Mesenchymal stem cell (in vitro differentiated cells and primary cell): Measurements from ENCODE around the gene TACR2. TPM values are rescaled to one million over a fixed set of nuclear protein-coding genes. Genes with fewer than 3 reads are reported as not detected.
A peak's percentile ranks its signal among the peaks of the same experiment; 100 is the strongest.

Experiments used
- DNase-seq: peaks from one replicate; pipeline ENCODE4 v3.0.0-alpha.2; 2013
- H2AFZ ChIP-seq: one replicate; pipeline ENCODE4 v1.6.1; 2013; ENCODE audit warnings: low read depth, mild to moderate bottlenecking, control low read depth, inconsistent platforms, low read length, moderate library complexity
- H2AK5ac ChIP-seq: 2 replicates; pipeline ENCODE4 v1.6.1; 2013; ENCODE audit warnings: low read length, moderate library complexity, mild to moderate bottlenecking, inconsistent platforms; ENCODE audit not compliant: severe bottlenecking
- H2BK120ac ChIP-seq: one replicate; pipeline ENCODE4 v1.6.1; 2013; ENCODE audit warnings: low read depth, mild to moderate bottlenecking, inconsistent platforms, low read length, moderate library complexity
- H2BK12ac ChIP-seq, 2 experiments: one replicate each; pipeline ENCODE4 v1.6.1; 2013; ENCODE audit warnings: inconsistent platforms in 2 of 2, low read length in 2 of 2, mild to moderate bottlenecking in 2 of 2, moderate library complexity in 2 of 2, control low read depth in 1 of 2
- H2BK15ac ChIP-seq: one replicate; pipeline ENCODE4 v1.6.1; 2013; ENCODE audit warnings: mild to moderate bottlenecking, low read depth, inconsistent platforms; ENCODE audit not compliant: poor library complexity, severe bottlenecking
- H2BK5ac ChIP-seq: 2 replicates; pipeline ENCODE4 v1.6.1; 2013; ENCODE audit warnings: low read depth, mild to moderate bottlenecking, low read length, control low read depth, inconsistent platforms; ENCODE audit not compliant: poor library complexity, severe bottlenecking
- H3K14ac ChIP-seq, 2 experiments: one replicate each; pipeline ENCODE4 v1.6.1; 2013; ENCODE audit warnings: inconsistent platforms in 2 of 2, low read length in 2 of 2, control low read depth in 1 of 2, mild to moderate bottlenecking in 1 of 2, moderate library complexity in 1 of 2
- H3K18ac ChIP-seq, 2 experiments: one replicate each; pipeline ENCODE4 v1.6.1; 2013; ENCODE audit warnings: inconsistent platforms in 2 of 2, low read length in 2 of 2, control low read depth in 1 of 2, low read depth in 1 of 2, mild to moderate bottlenecking in 1 of 2
- H3K23ac ChIP-seq, 2 experiments: one replicate each; pipeline ENCODE4 v1.6.1; 2013; ENCODE audit warnings: inconsistent platforms in 2 of 2, low read length in 2 of 2, mild to moderate bottlenecking in 2 of 2, moderate library complexity in 2 of 2, control low read depth in 1 of 2
- H3K27ac ChIP-seq: 2 replicates; pipeline ENCODE4 v1.5.1; 2013; ENCODE audit warnings: mild to moderate bottlenecking, moderate library complexity, low read length, control low read depth, inconsistent platforms; ENCODE audit not compliant: poor library complexity, severe bottlenecking
- H3K27me3 ChIP-seq, 2 experiments: 2 replicates each; pipeline versions ENCODE4 v1.6.1 to v1.7.0; 2013; ENCODE audit warnings: low read length in 2 of 2, mild to moderate bottlenecking in 2 of 2, moderate library complexity in 2 of 2, control low read depth in 1 of 2, inconsistent platforms in 1 of 2; ENCODE audit not compliant: control insufficient read depth in 1 of 2, insufficient read depth in 1 of 2
- H3K36me3 ChIP-seq, 2 experiments: 2 replicates each; pipeline versions ENCODE4 v1.6.1 to v1.7.0; 2013; ENCODE audit warnings: low read length in 2 of 2, control low read depth in 1 of 2, inconsistent platforms in 1 of 2, low read depth in 1 of 2, mild to moderate bottlenecking in 1 of 2; ENCODE audit not compliant: insufficient read depth in 2 of 2, control insufficient read depth in 1 of 2
- H3K4ac ChIP-seq, 2 experiments: one replicate each; pipeline ENCODE4 v1.6.1; 2013; ENCODE audit warnings: inconsistent platforms in 2 of 2, low read length in 2 of 2, mild to moderate bottlenecking in 2 of 2, moderate library complexity in 2 of 2, control low read depth in 1 of 2, low read depth in 1 of 2
- H3K4me1 ChIP-seq: 2 replicates; pipeline ENCODE4 v1.6.1; 2013; ENCODE audit warnings: low read depth, low read length, control low read depth; ENCODE audit not compliant: control insufficient read depth, insufficient read depth
- H3K4me2 ChIP-seq: 2 replicates; pipeline ENCODE4 v1.6.1; 2013; ENCODE audit warnings: low read length, mild to moderate bottlenecking, inconsistent platforms; ENCODE audit not compliant: poor library complexity, severe bottlenecking
- H3K4me3 ChIP-seq, 2 experiments: 2 replicates each; pipeline versions ENCODE4 v1.5.1 to v1.7.0; 2013; ENCODE audit warnings: low read length in 2 of 2, mild to moderate bottlenecking in 2 of 2, control low read depth in 1 of 2, low read depth in 1 of 2; ENCODE audit not compliant: insufficient read depth in 1 of 2
- H3K79me1 ChIP-seq: replicated peaks from 2 replicates; pipeline ENCODE4 v1.6.1; 2013; ENCODE audit warnings: mild to moderate bottlenecking, control low read depth, low read length, inconsistent platforms; ENCODE audit not compliant: poor library complexity, severe bottlenecking
- H3K9ac ChIP-seq: 2 replicates; pipeline ENCODE4 v1.7.0; 2013; ENCODE audit warnings: mild to moderate bottlenecking, low read length, moderate library complexity
- H3K9me3 ChIP-seq: 2 replicates; pipeline ENCODE4 v1.7.0; 2013; ENCODE audit warnings: mild to moderate bottlenecking, low read length; ENCODE audit not compliant: control insufficient read depth
- H4K8ac ChIP-seq: one replicate; pipeline ENCODE4 v1.6.1; 2013; ENCODE audit warnings: inconsistent platforms, mild to moderate bottlenecking, low read length, moderate library complexity
- H4K91ac ChIP-seq: one replicate; pipeline ENCODE4 v1.6.1; 2013; ENCODE audit warnings: mild to moderate bottlenecking, low read length, inconsistent platforms
- WGBS: methylation state at CpG from one replicate; pipeline ENCODE4 v1.1.7; 2013; ENCODE audit warnings: mixed read lengths; 5-methylcytosine and 5-hydroxymethylcytosine counted together
- polyA plus RNA-seq, 2 experiments: library from polyadenylated mRNA; stranded (reverse); fragments of 200-250 nt; gene quantifications; one replicate each; pipeline ENCODE4 v1.2.3, GENCODE V29; 2013

TACR2 gene
- not detected for polyA plus RNA-seq (2013, experiment 1 of 2)
- polyA plus RNA-seq (2013, experiment 2 of 2) = 0.01 TPM

GRCh38 chr10:69416695-69417094 lies at the start of gene TACR2:
Gene TACR2, minus strand, starts transcription at chr10:69416918. Its CDS starts 595 bp downstream, at chr10:69416323.
- Histone ChIP-seq H4K91ac (no peak within 1 kb of the TSS), H3K4ac (no peak within 1 kb of the TSS), H3K27me3 (peaks cover 8 to 28% of the 10 kb centered on the region in 2 experiments), H2BK5ac (no peak within 1 kb of the TSS), H3K4me3 (peak within 1 kb of the TSS in 1 of 2 experiments; percentile 40), H3K9me3 (no peaks in the 10 kb centered on the region), H2AK5ac (no peak within 1 kb of the TSS), H3K36me3 (no peaks in the 10 kb centered on the region), H3K4me2 (no peak within 1 kb of the TSS), H3K79me1 (no peaks in the 10 kb centered on the region), H3K18ac (no peak within 1 kb of the TSS), H3K14ac (no peak within 1 kb of the TSS), H2BK15ac (peak within 1 kb of the TSS; percentile 21), H3K4me1 (peaks cover 2% of the 10 kb centered on the region), H4K8ac (no peak within 1 kb of the TSS), H2BK12ac (peak within 1 kb of the TSS in 1 of 2 experiments; percentile 31), H2BK120ac (no peak within 1 kb of the TSS), H3K9ac (no peak within 1 kb of the TSS), H2AFZ (no peak within 1 kb of the TSS), H3K27ac (no peak within 1 kb of the TSS), H3K23ac (no peak within 1 kb of the TSS)
- no peak for DNase-seq
- WGBS = 92% methylated on average over 10 of the region's 10 CpGs

GRCh38 chr10:69466158-69466490 lies 49.4 kb upstream of the TACR2 start:
- H2BK12ac ChIP-seq = no peak overlapping the region
- no peaks in the 10 kb centered on the region for H3K36me3 ChIP-seq
- peaks cover 2% of the 10 kb centered on the region for H3K79me1 ChIP-seq
- H3K4me1 ChIP-seq = peaks cover 4% of the 10 kb centered on the region
- no peak overlapping the region for H3K18ac ChIP-seq
- peaks cover 0 to 9% of the 10 kb centered on the region in 2 experiments for H3K27me3 ChIP-seq
- H2BK120ac ChIP-seq = no peak overlapping the region
- H2AFZ ChIP-seq = no peak overlapping the region
- no peak overlapping the region for H3K27ac ChIP-seq
- H4K91ac ChIP-seq = no peak overlapping the region
- H3K9ac ChIP-seq = no peak overlapping the region
- H3K4me2 ChIP-seq = no peak overlapping the region
- H2AK5ac ChIP-seq = no peak overlapping the region
- no peak overlapping the region for H3K23ac ChIP-seq
- no peak overlapping the region for H4K8ac ChIP-seq
- no peak overlapping the region for H2BK15ac ChIP-seq
- WGBS = 75% methylated on average over 5 of the region's 5 CpGs
- no peak overlapping the region for H2BK5ac ChIP-seq
- no peaks in the 10 kb centered on the region for H3K9me3 ChIP-seq
- no peak overlapping the region for H3K4ac ChIP-seq
- H3K4me3 ChIP-seq = no peak overlapping the region
- no peak overlapping the region for H3K14ac ChIP-seq
- DNase-seq = no peak

DNA sequence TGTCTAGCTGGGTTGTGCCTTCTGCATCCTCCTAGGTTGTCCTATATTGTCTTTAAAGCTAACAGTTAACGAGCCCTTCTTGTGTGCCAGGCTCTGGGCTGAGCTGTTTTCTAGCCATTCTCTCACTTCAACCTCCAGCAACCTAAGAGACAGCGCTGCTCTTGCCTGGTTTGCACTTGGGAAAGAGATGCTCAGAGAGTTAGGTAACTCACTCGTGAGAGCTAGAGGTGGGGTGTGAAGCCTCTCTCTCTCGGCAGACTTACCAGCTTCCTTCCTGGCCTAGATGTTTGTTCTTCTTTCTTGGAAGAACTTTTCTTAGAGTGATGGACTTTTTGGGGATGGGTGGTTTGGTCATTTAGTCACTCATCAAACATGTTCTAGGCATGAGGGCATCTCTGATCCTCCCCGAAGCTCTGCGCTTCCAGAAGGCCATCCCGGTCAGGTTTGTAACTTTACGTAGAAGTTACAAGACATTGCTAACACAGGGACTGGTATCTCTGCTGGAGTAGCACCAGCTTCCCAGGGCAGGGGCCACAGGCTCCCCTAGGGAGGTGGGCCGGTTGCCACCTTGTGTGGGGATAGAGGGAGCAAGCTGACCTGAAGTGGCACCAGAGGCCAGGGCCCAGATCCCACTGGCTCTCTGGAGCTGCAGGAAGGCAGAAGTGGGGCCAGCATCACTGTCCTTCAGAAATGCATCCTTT lies 48.9 kb upstream of the TACR2 start:
- H3K4me2 ChIP-seq = no peak overlapping the region
- H2AFZ ChIP-seq = no peak overlapping the region
- H3K23ac ChIP-seq = peak overlapping the region in 1 of 2 experiments; percentile 29
- peak overlapping the region in 1 of 2 experiments; percentile 38 for H3K18ac ChIP-seq
- H3K27me3 ChIP-seq = peaks cover 0 to 4% of the 10 kb centered on the region in 2 experiments
- H2BK12ac ChIP-seq = peak overlapping the region; percentile 78 to 87
- H3K79me1 ChIP-seq = peaks cover 3% of the 10 kb centered on the region
- 96% methylated on average over 9 of the region's 9 CpGs for WGBS
- H3K36me3 ChIP-seq = no peaks in the 10 kb centered on the region
- H2BK120ac ChIP-seq = no peak overlapping the region
- H2BK15ac ChIP-seq = no peak overlapping the region
- H4K91ac ChIP-seq = no peak overlapping the region
- H2AK5ac ChIP-seq = no peak overlapping the region
- no peak overlapping the region for H4K8ac ChIP-seq
- H3K4me3 ChIP-seq = no peak overlapping the region
- no peak for DNase-seq
- H3K14ac ChIP-seq = peak overlapping the region in 1 of 2 experiments; percentile 7
- no peak overlapping the region for H2BK5ac ChIP-seq
- H3K4me1 ChIP-seq = peaks cover 4% of the 10 kb centered on the region
- H3K9ac ChIP-seq = no peak overlapping the region
- H3K9me3 ChIP-seq = no peaks in the 10 kb centered on the region
- peak overlapping the region in 1 of 2 experiments; percentile 30 for H3K4ac ChIP-seq
- no peak overlapping the region for H3K27ac ChIP-seq

DNA sequence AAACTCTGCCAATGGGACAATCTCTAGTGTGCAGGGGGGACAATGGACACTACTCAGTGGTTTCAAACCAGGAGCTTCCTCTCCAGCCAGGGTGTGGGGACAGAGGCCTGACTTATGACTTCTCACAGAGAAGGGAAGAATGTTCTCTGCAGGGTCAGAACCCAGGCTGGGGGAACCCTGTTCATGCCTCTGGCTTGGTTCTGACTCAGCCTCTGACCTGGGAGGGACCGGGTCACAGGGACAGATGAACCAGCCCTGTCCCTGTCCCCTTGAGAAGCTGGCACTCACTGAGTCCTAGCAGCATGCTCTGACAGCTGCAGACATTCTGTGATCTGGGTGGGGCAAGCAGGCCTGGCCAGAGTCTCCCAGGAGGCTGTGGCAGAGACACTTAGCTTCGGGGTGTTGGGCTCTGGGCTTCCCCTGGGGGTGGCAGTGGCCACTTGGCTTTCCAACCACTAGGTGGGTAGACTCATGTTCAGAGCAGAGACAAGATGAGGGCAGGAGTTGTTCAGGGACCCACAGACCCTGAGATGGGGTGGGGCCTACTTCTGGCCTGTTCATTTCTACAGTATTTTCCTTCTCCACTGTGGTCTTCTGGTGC lies 48.2 kb upstream of the TACR2 start:
- H4K8ac ChIP-seq = peak overlapping the region; percentile 4
- H3K4me2 ChIP-seq = no peak overlapping the region
- H3K4me3 ChIP-seq = no peak overlapping the region
- peaks cover 4% of the 10 kb centered on the region for H3K4me1 ChIP-seq
- peak overlapping the region; percentile 60 to 71 for H3K4ac ChIP-seq
- H3K27ac ChIP-seq = no peak overlapping the region
- H3K27me3 ChIP-seq = no peaks in the 10 kb centered on the region
- peak overlapping the region; percentile 61 for H2BK120ac ChIP-seq
- DNase-seq = no peak
- H3K14ac ChIP-seq = peak overlapping the region in 1 of 2 experiments; percentile 64
- peaks cover 0 to 4% of the 10 kb centered on the region in 2 experiments for H3K36me3 ChIP-seq
- H3K9ac ChIP-seq = no peak overlapping the region
- no peak overlapping the region for H2AK5ac ChIP-seq
- H4K91ac ChIP-seq = peak overlapping the region; percentile 31
- H3K23ac ChIP-seq = no peak overlapping the region
- H2BK12ac ChIP-seq = peak overlapping the region; percentile 84 to 87
- H3K18ac ChIP-seq = peak overlapping the region; percentile 38 to 72
- no peak overlapping the region for H2BK5ac ChIP-seq
- H3K79me1 ChIP-seq = peaks cover 10% of the 10 kb centered on the region
- H3K9me3 ChIP-seq = no peaks in the 10 kb centered on the region
- H2BK15ac ChIP-seq = peak overlapping the region; percentile 44
- no peak overlapping the region for H2AFZ ChIP-seq
- 77% methylated on average over 2 of the region's 2 CpGs for WGBS
